SK-N-SH treated with all-trans-retinoic acid at 6 μM for 48 hours (cell line): ENCODE results near the gene MTA1.

ENCODE experiments used
- ATAC-seq: fragments of 200-7000 bp; cut with Tn5 transposase; 3 replicates; pipeline ENCODE4 v1.9.1; 2020; ENCODE audit warnings: mild to moderate bottlenecking, moderate library complexity
- ARNTL ChIP-seq: fragments of 450-650 bp; formaldehyde crosslinking; IDR thresholded peaks from 2 replicates; pipeline ENCODE4 v1.5.0; 2020; ENCODE audit warnings: low read depth, mild to moderate bottlenecking, moderate library complexity, borderline replicate concordance
- BACH2 ChIP-seq: fragments of 250-450 bp; sonication (Bioruptor Pico); IDR thresholded peaks from 2 replicates; pipeline ENCODE4 v1.9.0; 2021; ENCODE audit warnings: mild to moderate bottlenecking, borderline replicate concordance
- CSDC2 ChIP-seq: fragments of 250-450 bp; sonication (Bioruptor Pico); IDR thresholded peaks from 2 replicates; pipeline ENCODE4 v1.5.0; 2020; ENCODE audit warnings: mild to moderate bottlenecking, moderate library complexity
- CSRNP3 ChIP-seq: fragments of 250-450 bp; sonication (Bioruptor Pico); IDR thresholded peaks from 2 replicates; pipeline ENCODE4 v1.5.1; 2021; ENCODE audit warnings: mild to moderate bottlenecking, moderate library complexity
- ESRRG ChIP-seq: fragments of 250-450 bp; sonication (Bioruptor Pico); IDR thresholded peaks from 2 replicates; pipeline ENCODE4 v1.6.1; 2021; ENCODE audit warnings: mild to moderate bottlenecking
- ISL1 ChIP-seq: fragments of 250-450 bp; sonication (Bioruptor Pico); IDR thresholded peaks from 2 replicates; pipeline ENCODE4 v2.1.2; 2022; ENCODE audit warnings: mild to moderate bottlenecking, moderate library complexity
- PATZ1 ChIP-seq: fragments of 250-450 bp; sonication (Bioruptor Pico); IDR thresholded peaks from 2 replicates; pipeline ENCODE4 v1.8.0; 2020; ENCODE audit warnings: mild to moderate bottlenecking, moderate library complexity, borderline replicate concordance
- POU6F1 ChIP-seq: fragments of 250-450 bp; sonication (Bioruptor Pico); IDR thresholded peaks from 2 replicates; pipeline ENCODE4 v1.8.0; 2021; ENCODE audit warnings: low read depth, mild to moderate bottlenecking, moderate library complexity, borderline replicate concordance
- PPARA ChIP-seq: fragments of 250-450 bp; sonication (Bioruptor Pico); IDR thresholded peaks from 2 replicates; pipeline ENCODE4 v1.5.0; 2020; ENCODE audit warnings: mild to moderate bottlenecking, borderline replicate concordance
- RARB ChIP-seq: fragments of 250-450 bp; sonication (Bioruptor Pico); IDR thresholded peaks from 2 replicates; pipeline ENCODE4 v1.8.0; 2021; ENCODE audit warnings: mild to moderate bottlenecking, moderate library complexity
- SNAI2 ChIP-seq: fragments of 250-450 bp; sonication (Bioruptor Pico); IDR thresholded peaks from 2 replicates; pipeline ENCODE4 v1.5.0; 2020; ENCODE audit warnings: mild to moderate bottlenecking, moderate library complexity
- TCF4 ChIP-seq: fragments of 250-450 bp; sonication (Bioruptor Pico); IDR thresholded peaks from 2 replicates; pipeline ENCODE4 v1.8.0; 2021; ENCODE audit warnings: mild to moderate bottlenecking, moderate library complexity, borderline replicate concordance
- TOX ChIP-seq: fragments of 250-450 bp; sonication (Bioruptor Pico); IDR thresholded peaks from 2 replicates; pipeline ENCODE4 v1.8.0; 2021; ENCODE audit warnings: mild to moderate bottlenecking, moderate library complexity, borderline replicate concordance
- TSHZ2 ChIP-seq: fragments of 250-450 bp; sonication (Bioruptor Pico); IDR thresholded peaks from 2 replicates; pipeline ENCODE4 v1.5.0; 2020; ENCODE audit warnings: mild to moderate bottlenecking, moderate library complexity
- ZC3H10 ChIP-seq: fragments of 250-450 bp; sonication (Bioruptor Pico); IDR thresholded peaks from 2 replicates; pipeline ENCODE4 v1.5.1; 2021; ENCODE audit warnings: mild to moderate bottlenecking, moderate library complexity
- ZFP3 ChIP-seq: fragments of 250-450 bp; sonication (Bioruptor Pico); IDR thresholded peaks from 2 replicates; pipeline ENCODE4 v1.5.0; 2020; ENCODE audit warnings: mild to moderate bottlenecking, moderate library complexity
- ZFP30 ChIP-seq: fragments of 450-650 bp; formaldehyde crosslinking; IDR thresholded peaks from 2 replicates; pipeline ENCODE4 v1.5.0; 2022; ENCODE audit warnings: mild to moderate bottlenecking, moderate library complexity
- ZNF8 ChIP-seq: fragments of 450-650 bp; formaldehyde crosslinking; IDR thresholded peaks from 2 replicates; pipeline ENCODE4 v1.5.0; 2020; ENCODE audit warnings: mild to moderate bottlenecking, moderate library complexity
- TF ChIP-seq, protein P1 (sequence below): fragments of 250-450 bp; sonication (Bioruptor Pico); IDR thresholded peaks from 2 replicates; pipeline ENCODE4 v1.5.1; 2020; ENCODE audit warnings: low read depth, mild to moderate bottlenecking, moderate library complexity

MTA1 gene

GRCh38 chr14:105455086-105455640 is 35.5 kb downstream of the MTA1 start (continued):
- TF ChIP-seq CSDC2 (CRISPR knock-in tag) (no peak), ZC3H10 (CRISPR knock-in tag) (no peak), ZFP30 (CRISPR knock-in tag) (no peak), TOX (CRISPR knock-in tag) (no peak), ARNTL (no peak), RARB (CRISPR knock-in tag) (no peak), ZNF8 (CRISPR knock-in tag) (no peak), SNAI2 (CRISPR knock-in tag) (no peak)

DNA sequence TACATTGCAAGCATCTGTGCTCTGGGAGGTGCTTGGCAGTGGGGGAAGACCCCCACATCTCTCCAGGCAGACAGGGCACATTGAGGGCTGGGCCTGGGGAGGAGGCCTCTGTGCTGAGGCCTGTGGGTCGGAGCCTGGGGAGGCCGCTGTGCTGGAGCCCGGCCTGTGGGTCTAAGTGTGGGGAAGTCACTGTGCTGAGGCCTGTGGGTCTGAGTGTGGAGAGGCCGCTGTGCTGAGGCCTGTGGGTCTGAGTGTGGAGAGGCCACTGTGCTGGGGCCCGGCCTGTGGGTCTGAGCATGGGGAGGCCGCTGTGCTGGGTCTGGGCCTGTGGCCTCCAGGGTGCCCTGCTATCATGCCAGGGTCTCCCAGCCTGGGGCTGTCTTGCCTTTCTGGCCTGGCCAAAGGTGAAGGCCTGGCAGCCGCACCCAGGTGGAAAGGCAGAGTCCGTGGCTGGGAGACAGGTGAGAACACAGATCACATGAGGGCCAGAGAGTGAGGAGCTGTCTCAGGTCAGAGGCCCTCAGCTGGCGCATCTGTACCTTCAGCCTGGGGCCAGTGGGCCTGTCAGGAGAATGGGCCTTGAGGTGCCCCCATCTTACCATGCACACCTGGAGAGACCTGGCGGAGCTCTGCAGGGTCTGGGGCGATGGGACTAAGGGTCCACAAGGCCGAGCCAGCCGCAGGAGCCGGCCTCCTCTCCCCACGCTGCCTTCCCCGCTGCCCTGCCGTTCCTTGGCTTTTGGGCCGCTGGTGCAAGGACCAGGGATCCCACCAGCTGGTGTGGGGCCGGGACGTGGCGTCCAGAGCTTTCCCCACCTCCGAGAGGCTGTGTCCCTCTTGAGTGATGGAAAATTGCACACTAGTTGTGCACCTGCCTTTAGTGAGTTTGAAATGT is 36.4 kb downstream of the MTA1 start:
- ATAC-seq, result no peak
- TF ChIP-seq ZFP3 (CRISPR knock-in tag), result no peak
- no peak for TF ChIP-seq TCF4 (CRISPR knock-in tag)
- TF ChIP-seq, protein P1, sequence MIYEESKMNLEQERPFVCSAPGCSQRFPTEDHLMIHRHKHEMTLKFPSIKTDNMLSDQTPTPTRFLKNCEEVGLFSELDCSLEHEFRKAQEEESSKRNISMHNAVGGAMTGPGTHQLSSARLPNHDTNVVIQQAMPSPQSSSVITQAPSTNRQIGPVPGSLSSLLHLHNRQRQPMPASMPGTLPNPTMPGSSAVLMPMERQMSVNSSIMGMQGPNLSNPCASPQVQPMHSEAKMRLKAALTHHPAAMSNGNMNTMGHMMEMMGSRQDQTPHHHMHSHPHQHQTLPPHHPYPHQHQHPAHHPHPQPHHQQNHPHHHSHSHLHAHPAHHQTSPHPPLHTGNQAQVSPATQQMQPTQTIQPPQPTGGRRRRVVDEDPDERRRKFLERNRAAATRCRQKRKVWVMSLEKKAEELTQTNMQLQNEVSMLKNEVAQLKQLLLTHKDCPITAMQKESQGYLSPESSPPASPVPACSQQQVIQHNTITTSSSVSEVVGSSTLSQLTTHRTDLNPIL, result no peak
- no peak for TF ChIP-seq BACH2 (CRISPR knock-in tag)
- no peak for TF ChIP-seq CSRNP3 (CRISPR knock-in tag)
- no peak for TF ChIP-seq SNAI2 (CRISPR knock-in tag)
- no peak for TF ChIP-seq ZFP30 (CRISPR knock-in tag)

DNA sequence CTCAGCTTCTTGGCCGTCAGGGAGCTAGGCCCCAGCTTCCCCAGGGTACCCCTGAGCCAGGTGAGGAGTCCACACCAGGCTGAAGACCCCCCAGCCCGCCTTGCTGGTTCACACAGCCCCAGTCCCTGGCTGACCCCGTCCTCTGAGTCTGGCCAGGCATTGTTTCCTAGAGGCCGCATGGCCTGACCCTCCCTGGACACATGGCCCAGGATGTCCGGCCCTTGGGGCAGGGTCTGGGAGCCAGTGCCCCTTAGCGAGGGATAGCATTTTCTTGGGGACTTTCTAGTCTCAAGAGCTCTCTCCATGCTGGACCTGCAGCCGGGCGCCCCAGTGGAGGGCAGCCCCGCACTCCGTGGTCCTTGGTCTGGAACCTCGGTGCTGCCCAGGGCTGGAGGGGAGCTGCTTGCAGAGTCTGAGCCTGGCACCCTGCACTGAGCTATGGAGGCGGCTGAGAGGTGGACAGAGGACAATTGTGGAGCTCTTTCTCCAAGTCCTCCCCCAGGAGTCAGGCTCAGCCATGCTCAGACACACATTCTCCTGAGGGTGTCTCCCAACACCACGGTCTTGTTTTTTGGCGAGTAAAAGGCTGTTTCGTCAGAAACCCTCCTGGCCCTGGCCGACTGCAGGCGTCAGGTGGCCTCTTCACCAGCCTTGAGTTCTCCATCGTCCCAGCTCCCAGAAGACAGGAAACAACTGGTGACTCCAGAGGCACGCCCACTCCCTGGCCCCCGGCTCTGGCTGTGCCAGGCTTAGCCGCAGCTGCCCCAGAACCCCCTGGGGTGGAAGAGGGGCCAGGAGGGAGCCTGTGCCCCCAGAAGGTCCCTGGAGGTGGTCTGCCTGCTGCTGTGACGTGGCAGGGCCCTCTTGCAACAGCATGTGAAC is 37.4 kb downstream of the MTA1 start:
- no peak for TF ChIP-seq SNAI2 (CRISPR knock-in tag)
- no peak for TF ChIP-seq ZC3H10 (CRISPR knock-in tag)
- no peak for TF ChIP-seq TOX (CRISPR knock-in tag)
- TF ChIP-seq PPARA (CRISPR knock-in tag), result no peak
- TF ChIP-seq ZFP3 (CRISPR knock-in tag), result no peak
- no peak for TF ChIP-seq POU6F1 (CRISPR knock-in tag)
- TF ChIP-seq PATZ1 (CRISPR knock-in tag), result no peak
- TF ChIP-seq ZFP30 (CRISPR knock-in tag), result no peak
- TF ChIP-seq ESRRG (CRISPR knock-in tag), result no peak
- TF ChIP-seq ZNF8 (CRISPR knock-in tag), result no peak
- no peak for TF ChIP-seq TCF4 (CRISPR knock-in tag)
- TF ChIP-seq RARB (CRISPR knock-in tag), result no peak
- TF ChIP-seq TSHZ2 (CRISPR knock-in tag), result no peak
- TF ChIP-seq ISL1 (CRISPR knock-in tag), result no peak
- TF ChIP-seq, all 23 proteins: peak for 0
- no peak for ATAC-seq
